Right atrium auricular region (tissue), 2 donors: Measurements from ENCODE around the gene CDH26. TPM values are rescaled to one million over a fixed set of nuclear protein-coding genes. Genes with fewer than 3 reads are reported as not detected.

Experiments
- DNase-seq: peaks from one replicate; pipeline ENCODE4 v3.0.0-alpha.2; 2019; ENCODE audit warnings: low spot score
- H3K27ac ChIP-seq, 2 donors: fragments of 200-600 bp; sonication (generic); 1 replicate in 1 of 2; 2 replicates in 1 of 2; pipeline ENCODE4 v1.5.1; 2016 to 2019
- H3K27me3 ChIP-seq, 2 donors: fragments of 200-600 bp; sonication (generic); one replicate each; pipeline versions ENCODE4 v1.5.1 to v1.6.0; 2017 to 2019
- H3K36me3 ChIP-seq: fragments of 200-600 bp; sonication (generic); one replicate; pipeline ENCODE4 v1.5.1; 2016
- H3K4me1 ChIP-seq, 2 donors: fragments of 200-600 bp; sonication (generic); one replicate each; pipeline versions ENCODE4 v1.5.1 to v1.6.0; 2017 to 2019
- H3K4me3 ChIP-seq, 2 donors: fragments of 200-600 bp; sonication (generic); 1 replicate in 1 of 2; 2 replicates in 1 of 2; pipeline ENCODE4 v1.5.1; 2017 to 2019; ENCODE audit warnings: mild to moderate bottlenecking in 1 of 2, moderate library complexity in 1 of 2
- H3K9me3 ChIP-seq, 2 donors: fragments of 200-600 bp; sonication (generic); one replicate each; pipeline ENCODE4 v1.5.1; 2019
- total RNA-seq, 2 donors: library from RNA; depleted of rRNA; stranded (reverse); fragments of >200 nt; gene quantifications; one replicate each; pipeline ENCODE4 v1.1.0, GENCODE V29; 2016
- TF ChIP-seq, protein P1 (sequence below), 2 donors: fragments of 200-600 bp; sonication (generic); IDR thresholded peaks; one replicate each; pipeline ENCODE4 v1.5.1; 2019; ENCODE audit warnings: antibody characterized with exemption in 2 of 2

Gene CDH26
- total RNA-seq, 2 donors from 2014 or later, result 0.43 to 1.3 TPM

DNA sequence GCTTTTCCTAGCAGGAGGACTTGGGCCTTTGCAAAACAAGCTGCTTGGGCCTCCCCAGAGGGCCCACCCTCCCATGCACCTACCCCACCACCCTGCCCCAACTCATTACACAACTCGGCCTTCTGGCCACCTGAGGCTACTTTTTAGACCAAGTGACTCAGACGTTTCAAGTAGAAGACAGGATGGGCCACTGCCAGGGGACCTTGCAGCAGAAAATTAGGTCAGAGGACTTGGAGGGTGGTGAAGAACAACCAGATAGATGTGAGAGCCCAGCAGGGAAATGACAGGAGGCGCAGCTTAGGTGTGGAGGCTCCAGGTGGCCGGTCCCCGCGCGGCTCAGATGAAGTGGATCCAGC, 19.5 kb upstream of the CDH26 start:
- H3K27me3 ChIP-seq, result no peaks in the 10 kb centered on the region
- H3K27ac ChIP-seq, result peak overlapping the region; percentile 95 to 96
- H3K9me3 ChIP-seq, result no peaks in the 10 kb centered on the region
- peaks cover 13% of the 10 kb centered on the region for H3K36me3 ChIP-seq
- DNase-seq, result no peak
- peak overlapping the region; percentile 54 to 74 for H3K4me3 ChIP-seq
- peaks cover 0 to 52% of the 10 kb centered on the region in 2 donors for H3K4me1 ChIP-seq
- TF ChIP-seq, protein P1, sequence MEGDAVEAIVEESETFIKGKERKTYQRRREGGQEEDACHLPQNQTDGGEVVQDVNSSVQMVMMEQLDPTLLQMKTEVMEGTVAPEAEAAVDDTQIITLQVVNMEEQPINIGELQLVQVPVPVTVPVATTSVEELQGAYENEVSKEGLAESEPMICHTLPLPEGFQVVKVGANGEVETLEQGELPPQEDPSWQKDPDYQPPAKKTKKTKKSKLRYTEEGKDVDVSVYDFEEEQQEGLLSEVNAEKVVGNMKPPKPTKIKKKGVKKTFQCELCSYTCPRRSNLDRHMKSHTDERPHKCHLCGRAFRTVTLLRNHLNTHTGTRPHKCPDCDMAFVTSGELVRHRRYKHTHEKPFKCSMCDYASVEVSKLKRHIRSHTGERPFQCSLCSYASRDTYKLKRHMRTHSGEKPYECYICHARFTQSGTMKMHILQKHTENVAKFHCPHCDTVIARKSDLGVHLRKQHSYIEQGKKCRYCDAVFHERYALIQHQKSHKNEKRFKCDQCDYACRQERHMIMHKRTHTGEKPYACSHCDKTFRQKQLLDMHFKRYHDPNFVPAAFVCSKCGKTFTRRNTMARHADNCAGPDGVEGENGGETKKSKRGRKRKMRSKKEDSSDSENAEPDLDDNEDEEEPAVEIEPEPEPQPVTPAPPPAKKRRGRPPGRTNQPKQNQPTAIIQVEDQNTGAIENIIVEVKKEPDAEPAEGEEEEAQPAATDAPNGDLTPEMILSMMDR (IDR thresholded peaks at IDR 0.05), result no peak

DNA sequence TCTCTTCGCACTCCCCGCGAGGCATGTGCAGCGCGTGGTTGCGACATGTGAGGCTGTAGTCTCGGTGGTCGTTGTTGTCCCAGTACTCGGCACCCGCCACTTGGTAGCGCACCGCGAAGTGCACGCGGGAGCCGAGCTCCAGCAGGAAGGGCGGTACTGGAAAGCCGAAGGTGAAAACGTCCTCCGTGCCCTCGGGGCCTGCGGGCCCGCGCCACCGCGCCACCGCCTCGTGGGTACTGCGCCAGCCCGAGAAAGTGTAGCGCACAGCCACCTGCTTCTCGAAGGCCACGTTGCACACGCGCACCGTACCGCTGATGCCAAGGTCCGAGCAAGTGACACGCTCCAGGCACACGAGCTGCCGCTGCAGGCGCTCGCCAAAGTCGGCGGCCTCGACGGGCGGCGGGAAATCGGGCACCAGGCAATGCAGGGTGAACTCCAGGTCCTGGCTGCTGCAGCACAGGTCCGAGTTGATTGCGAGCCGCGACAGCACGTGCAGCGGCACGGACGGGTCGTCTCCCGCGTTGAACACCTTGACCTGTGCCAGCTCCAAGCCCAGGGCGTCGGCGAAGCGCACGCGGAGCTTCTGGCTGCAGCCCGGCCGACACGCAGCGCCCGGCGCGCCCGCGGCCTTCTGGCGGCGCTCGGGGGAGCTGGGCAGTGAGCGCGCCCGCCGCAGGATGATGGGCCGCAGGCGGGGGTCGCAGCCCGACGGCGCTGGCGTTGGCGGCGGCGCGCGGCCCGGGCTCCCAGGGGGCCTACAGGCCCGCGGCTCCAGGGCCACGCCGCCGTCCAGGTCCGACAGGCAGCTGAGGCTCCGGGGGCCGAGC, 19.0 kb upstream of the CDH26 start:
- TF ChIP-seq, protein P1 (IDR thresholded peaks at IDR 0.05), result no peak
- no peaks in the 10 kb centered on the region for H3K27me3 ChIP-seq
- H3K9me3 ChIP-seq, result no peaks in the 10 kb centered on the region
- H3K4me3 ChIP-seq, result peak overlapping the region; percentile 54 to 74
- no peak for DNase-seq
- peaks cover 0 to 53% of the 10 kb centered on the region in 2 donors for H3K4me1 ChIP-seq
- peak overlapping the region; percentile 95 to 96 for H3K27ac ChIP-seq
- H3K36me3 ChIP-seq, result peaks cover 19% of the 10 kb centered on the region

DNA sequence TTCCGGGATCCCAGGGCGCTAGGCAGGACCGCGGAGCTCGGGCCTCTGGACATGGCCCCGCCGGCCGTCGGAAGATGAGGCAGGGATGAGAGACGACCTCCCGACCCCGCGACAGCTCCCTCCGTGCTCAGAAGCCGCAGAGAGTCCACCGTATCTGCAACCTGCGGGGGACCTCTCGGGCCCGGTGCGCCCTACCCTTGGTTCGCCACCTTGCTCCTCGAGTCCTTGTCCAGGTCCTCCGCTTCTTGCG, 18.4 kb upstream of the CDH26 start:
- no peaks in the 10 kb centered on the region for H3K27me3 ChIP-seq
- H3K4me1 ChIP-seq, result peaks cover 0 to 58% of the 10 kb centered on the region in 2 donors
- no peak for DNase-seq
- H3K36me3 ChIP-seq, result peaks cover 24% of the 10 kb centered on the region
- TF ChIP-seq, protein P1 (IDR thresholded peaks at IDR 0.05), result no peak
- H3K27ac ChIP-seq, result peak overlapping the region; percentile 95 to 96
- H3K4me3 ChIP-seq, result peak overlapping the region; percentile 54 to 74
- H3K9me3 ChIP-seq, result no peaks in the 10 kb centered on the region

DNA sequence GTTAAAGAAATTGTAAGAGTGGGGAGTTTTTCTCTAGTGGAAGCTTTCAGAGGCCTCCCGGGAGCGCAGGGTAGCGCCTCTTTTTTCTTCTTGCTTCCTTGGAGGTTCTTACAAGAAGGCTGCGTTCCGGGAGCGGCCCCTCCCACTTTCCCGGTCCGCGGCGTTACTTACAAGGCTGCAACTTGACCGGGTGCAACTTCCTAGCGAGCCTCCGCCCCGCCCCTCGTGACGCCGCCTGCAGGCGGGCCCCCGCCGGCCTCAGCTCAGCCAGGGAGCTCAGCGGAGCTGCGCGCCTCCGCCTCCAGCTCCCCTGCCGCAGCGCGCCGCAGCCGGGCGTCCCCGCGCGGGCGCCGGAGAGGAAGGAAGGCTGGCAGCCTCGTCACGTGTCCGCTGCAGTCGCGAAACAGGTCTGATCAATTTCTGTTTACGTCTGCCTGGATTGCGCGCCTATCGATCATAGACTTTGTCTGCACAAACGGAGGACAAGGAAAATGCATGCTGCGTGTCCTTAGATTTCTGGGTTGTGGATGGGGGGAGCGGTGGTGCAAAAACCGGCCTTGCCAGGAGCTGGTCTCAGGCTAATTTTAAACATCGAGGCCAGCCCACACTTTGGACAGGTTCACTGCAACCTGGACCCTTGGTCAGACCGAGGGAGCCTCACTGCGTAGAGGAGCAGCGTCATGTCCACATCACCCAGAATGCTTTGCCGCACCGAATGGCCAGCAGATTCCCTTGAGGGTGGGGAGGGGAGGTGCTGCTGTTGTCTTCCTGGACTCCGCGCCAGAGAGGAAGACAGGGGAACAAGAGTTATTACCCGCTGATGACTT, 17.9 kb upstream of the CDH26 start, which contains the start of the genes FAM217B and PPP1R3D:
TSS of gene FAM217B (plus strand) at position 261 of the 827 bp plus-strand sequence. CDS start 3,555 bp downstream, outside the sequence.
TSS of gene PPP1R3D (minus strand) at position 177 of the 827 bp plus-strand sequence. CDS start 374 bp downstream, outside the sequence.
- peak; percentile 99 for DNase-seq
- H3K4me1 ChIP-seq, result peaks cover 0 to 63% of the 10 kb centered on the region in 2 donors

DNA sequence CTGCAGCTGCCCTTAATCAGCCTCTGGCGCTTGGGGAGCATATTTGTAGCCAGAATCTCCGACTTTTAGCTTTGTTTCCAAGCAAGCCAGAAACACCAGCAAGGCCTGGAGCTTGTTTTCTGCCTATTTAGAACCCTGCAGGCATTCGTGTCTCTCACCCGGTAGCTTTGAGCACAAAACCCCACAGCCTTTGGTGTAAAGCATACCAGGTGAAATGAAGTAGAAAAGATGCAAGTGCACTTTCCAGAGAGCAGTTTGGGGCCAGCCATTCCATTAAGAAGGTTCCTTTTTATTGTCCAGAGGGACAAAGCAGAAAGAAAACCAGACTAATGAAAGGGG, 17.3 kb upstream of the CDH26 start:
- H3K27ac ChIP-seq, result peak overlapping the region; percentile 95 to 96
- no peak for DNase-seq
- H3K36me3 ChIP-seq, result peaks cover 27% of the 10 kb centered on the region
- H3K9me3 ChIP-seq, result no peaks in the 10 kb centered on the region
- no peaks in the 10 kb centered on the region for H3K27me3 ChIP-seq
- H3K4me1 ChIP-seq, result peaks cover 0 to 68% of the 10 kb centered on the region in 2 donors
- TF ChIP-seq, protein P1 (IDR thresholded peaks at IDR 0.05), result no peak
- peak overlapping the region; percentile 54 to 74 for H3K4me3 ChIP-seq

More for the DNA sequence above, 17.9 kb upstream of the CDH26 start, which contains the start of the genes FAM217B and PPP1R3D:
- Histone ChIP-seq H3K4me3 (peak within 1 kb of the TSS; percentile 54 to 74), H3K27me3 (no peaks in the 10 kb centered on the region), H3K9me3 (no peaks in the 10 kb centered on the region), H3K27ac (peak within 1 kb of the TSS; percentile 95 to 96), H3K36me3 (peaks cover 27% of the 10 kb centered on the region)
- TF ChIP-seq, protein P1 (IDR thresholded peaks at IDR 0.05), result peak in 1 of 2 donors; percentile 42
